IPS-20b (cell line): Measurements from ENCODE around the gene EPB41L2.
"Not testable (repeated sequence)": the region's sequence is repeated elsewhere in the genome, so short reads cannot be mapped to it uniquely, and the experiment has no call there.

ENCODE experiments used
- H3K27ac ChIP-seq: one replicate; pipeline ENCODE4 v1.5.1; 2013; ENCODE audit warnings: low read length
- H3K27me3 ChIP-seq: 2 replicates; pipeline ENCODE4 v1.6.1; 2013; ENCODE audit warnings: mild to moderate bottlenecking, low read length, inconsistent platforms; ENCODE audit not compliant: insufficient read depth
- H3K36me3 ChIP-seq: 2 replicates; pipeline ENCODE4 v1.6.1; 2013; ENCODE audit warnings: low read depth, mild to moderate bottlenecking, inconsistent platforms, low read length, moderate library complexity; ENCODE audit not compliant: insufficient read depth
- H3K4me1 ChIP-seq: 2 replicates; pipeline ENCODE4 v1.6.1; 2013; ENCODE audit warnings: mild to moderate bottlenecking, control low read depth, inconsistent platforms, low read length, moderate library complexity; ENCODE audit not compliant: insufficient read depth
- H3K4me3 ChIP-seq: 2 replicates; pipeline ENCODE4 v1.5.1; 2013; ENCODE audit warnings: mild to moderate bottlenecking, low read length, inconsistent platforms
- H3K9ac ChIP-seq: 2 replicates; pipeline ENCODE4 v1.6.1; 2013; ENCODE audit warnings: low read depth, mild to moderate bottlenecking, inconsistent platforms, low read length, moderate library complexity
- H3K9me3 ChIP-seq: 2 replicates; pipeline ENCODE4 v1.6.1; 2013; ENCODE audit warnings: mild to moderate bottlenecking, low read depth, low read length, inconsistent platforms; ENCODE audit not compliant: insufficient read depth

EPB41L2 gene

GRCh38 chr6:130932438-130932837, 130.6 kb downstream of the EPB41L2 start:
- Histone ChIP-seq H3K9ac (no peak overlapping the region), H3K27me3 (no peaks in the 10 kb centered on the region), H3K27ac (no peak overlapping the region), H3K9me3 (no peaks in the 10 kb centered on the region), H3K4me1 (peaks cover 15% of the 10 kb centered on the region; the same call in 1 of the 2 replicates), H3K36me3 (no peaks in the 10 kb centered on the region), H3K4me3 (no peak overlapping the region)

GRCh38 chr6:130931683-130932082, 131.4 kb downstream of the EPB41L2 start:
- H3K27ac ChIP-seq = no peak overlapping the region
- H3K27me3 ChIP-seq = no peaks in the 10 kb centered on the region
- H3K36me3 ChIP-seq = no peaks in the 10 kb centered on the region
- H3K9me3 ChIP-seq = no peaks in the 10 kb centered on the region
- H3K4me3 ChIP-seq = no peak overlapping the region
- peaks cover 11% of the 10 kb centered on the region; the same call in 1 of the 2 replicates for H3K4me1 ChIP-seq
- no peak overlapping the region for H3K9ac ChIP-seq

DNA sequence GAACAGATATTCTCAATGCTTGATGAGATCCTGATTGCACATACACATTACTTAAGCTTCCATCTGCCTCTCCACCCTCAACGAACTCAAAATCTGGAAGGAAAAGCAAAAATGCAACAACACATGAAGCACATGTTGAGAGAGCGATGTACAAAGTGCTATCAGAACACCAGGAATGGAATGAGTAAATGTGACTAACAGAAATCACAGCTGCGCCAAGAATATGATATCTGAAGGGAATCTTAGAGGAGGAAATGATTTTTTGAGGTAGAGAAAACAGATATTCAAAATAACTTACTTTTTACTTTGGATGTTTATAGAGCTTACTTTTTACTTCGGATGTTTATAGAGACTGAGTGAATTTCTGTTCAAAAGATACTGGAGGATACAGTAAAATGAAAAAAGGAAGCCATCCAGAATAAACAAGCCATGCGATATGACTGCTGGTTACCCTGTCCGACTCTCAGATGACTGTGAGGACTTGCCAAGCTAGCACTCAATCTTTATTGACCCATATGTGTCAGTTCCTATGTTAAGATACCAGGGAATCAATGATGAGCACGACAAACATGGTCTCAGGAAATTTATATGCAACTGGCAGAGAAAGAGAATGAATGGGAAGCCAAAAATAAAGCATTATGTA, 133.9 kb downstream of the EPB41L2 start:
- Histone ChIP-seq H3K27ac (no peak overlapping the region), H3K36me3 (no peaks in the 10 kb centered on the region), H3K9ac (no peak overlapping the region)

DNA sequence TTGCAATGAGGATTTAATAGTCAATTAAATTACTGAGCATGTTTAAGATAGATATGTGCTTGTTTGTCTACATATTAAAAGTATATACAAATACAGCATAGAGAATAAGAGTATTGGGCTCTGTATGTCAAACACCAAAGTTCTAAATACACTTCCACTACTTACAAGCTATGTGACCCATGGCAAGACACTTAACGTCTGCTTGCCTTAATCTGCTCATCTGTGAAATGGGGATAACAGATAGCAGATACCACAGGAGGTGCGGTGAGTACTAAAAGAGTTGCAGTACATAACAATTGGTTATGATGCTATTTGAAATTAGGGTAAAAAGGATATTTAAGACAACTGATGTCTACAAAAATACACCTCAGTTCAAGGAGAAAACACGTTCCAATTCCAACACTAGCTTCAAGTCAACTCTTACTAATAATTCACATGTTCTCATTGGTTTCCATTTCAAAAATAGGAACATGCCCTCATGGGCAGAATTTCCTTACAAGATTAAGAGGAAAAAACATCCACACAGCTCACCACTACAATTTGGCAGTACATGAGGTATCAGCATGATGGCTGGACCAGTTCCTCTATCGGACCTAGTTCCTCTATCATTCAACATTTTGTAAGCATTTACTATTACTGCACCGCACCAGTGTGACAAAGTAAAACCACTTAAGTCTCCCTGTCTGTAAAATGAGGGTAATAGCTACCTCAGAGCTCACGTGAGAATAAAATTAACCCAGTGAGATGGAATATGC, 134.7 kb downstream of the EPB41L2 start:
- H3K4me1 ChIP-seq = peaks cover 5% of the 10 kb centered on the region; the same call in 1 of the 2 replicates
- H3K27ac ChIP-seq = no peak overlapping the region

More for the DNA sequence above, 133.9 kb downstream of the EPB41L2 start:
- H3K4me3 ChIP-seq = no peak overlapping the region
- no peaks in the 10 kb centered on the region for H3K27me3 ChIP-seq
- H3K9me3 ChIP-seq = no peaks in the 10 kb centered on the region
- H3K4me1 ChIP-seq = peaks cover 11% of the 10 kb centered on the region; the same call in 1 of the 2 replicates

DNA sequence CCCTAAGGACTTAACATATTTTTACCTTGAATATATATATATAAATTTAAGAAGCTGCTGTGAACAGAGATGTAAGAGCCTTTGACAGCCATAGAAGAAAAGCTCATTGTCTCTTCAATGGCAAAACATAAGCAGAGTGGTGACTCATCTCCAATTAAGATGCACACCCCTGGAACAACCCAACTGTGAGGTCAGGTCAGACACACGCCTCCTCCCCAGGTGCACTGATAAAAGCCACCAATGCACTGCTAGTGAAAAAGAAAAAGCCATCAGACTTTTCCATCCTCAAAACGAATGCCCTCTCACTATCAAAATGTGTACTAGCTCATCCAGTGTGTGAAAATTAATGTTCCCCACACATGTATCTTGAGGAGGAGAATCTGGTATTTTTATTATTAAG, 135.7 kb downstream of the EPB41L2 start:
- H3K4me1 ChIP-seq = peaks cover 7% of the 10 kb centered on the region; the same call in 1 of the 2 replicates
- no peak overlapping the region for H3K9ac ChIP-seq
- H3K9me3 ChIP-seq = no peaks in the 10 kb centered on the region
- no peak overlapping the region for H3K4me3 ChIP-seq
- no peaks in the 10 kb centered on the region for H3K36me3 ChIP-seq
- H3K27ac ChIP-seq = no peak overlapping the region
- no peaks in the 10 kb centered on the region for H3K27me3 ChIP-seq

More for the DNA sequence above, 134.7 kb downstream of the EPB41L2 start:
- Histone ChIP-seq H3K4me3 (no peak overlapping the region), H3K27me3 (no peaks in the 10 kb centered on the region), H3K9me3 (no peaks in the 10 kb centered on the region), H3K36me3 (no peaks in the 10 kb centered on the region), H3K9ac (no peak overlapping the region)

DNA sequence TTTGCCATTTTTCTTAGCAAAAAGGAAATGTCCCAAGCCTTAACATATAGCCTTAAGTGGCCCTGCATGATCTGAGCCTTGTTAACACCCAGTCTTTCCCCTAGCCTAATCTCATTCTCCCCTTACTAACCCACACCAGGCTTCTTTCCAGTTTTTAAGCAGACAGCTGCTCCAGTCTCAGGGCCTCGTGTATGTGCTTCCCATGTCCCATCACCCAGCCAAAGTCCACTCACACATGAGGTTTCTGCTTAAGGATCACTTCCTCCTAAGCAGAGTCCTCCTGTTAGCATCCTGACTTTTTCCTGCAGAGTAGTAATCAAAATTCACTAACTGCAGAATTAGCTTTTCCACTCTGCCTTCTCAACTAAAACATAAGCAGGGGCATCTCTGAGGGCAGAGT, 139.7 kb downstream of the EPB41L2 start:
- Histone ChIP-seq H3K4me3 (no peak overlapping the region), H3K4me1 (0 out of 2 replicates have a peak, but pooled peaks cover 2% of the 10 kb centered on the region), H3K27me3 (no peaks in the 10 kb centered on the region), H3K36me3 (no peaks in the 10 kb centered on the region), H3K27ac (no peak overlapping the region), H3K9me3 (no peaks in the 10 kb centered on the region), H3K9ac (no peak overlapping the region)

DNA sequence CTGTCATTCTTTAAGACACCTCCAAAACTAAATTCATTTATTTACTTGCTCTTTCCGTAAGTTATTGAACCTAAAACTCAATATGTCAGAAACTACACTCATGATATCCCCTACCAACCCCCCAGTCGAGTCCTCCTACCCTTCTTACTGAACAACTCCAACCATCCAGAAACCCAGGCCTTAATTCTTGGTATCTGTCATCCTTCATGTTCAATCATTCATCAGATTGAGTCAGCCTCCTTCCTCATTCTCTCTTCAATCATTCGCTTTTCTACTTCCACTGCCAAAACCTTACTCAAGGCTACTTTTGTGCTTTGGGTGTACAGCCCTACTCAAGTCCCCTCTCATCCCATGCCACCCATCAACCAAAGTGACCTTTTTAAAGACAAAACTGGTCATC, 140.1 kb downstream of the EPB41L2 start:
- H3K9ac ChIP-seq = no peak overlapping the region
- H3K4me3 ChIP-seq = no peak overlapping the region
- H3K27me3 ChIP-seq = no peaks in the 10 kb centered on the region
- H3K4me1 ChIP-seq = 0 out of 2 replicates have a peak, but pooled peaks cover 2% of the 10 kb centered on the region
- no peak overlapping the region for H3K27ac ChIP-seq
- no peaks in the 10 kb centered on the region for H3K9me3 ChIP-seq
- no peaks in the 10 kb centered on the region for H3K36me3 ChIP-seq

DNA sequence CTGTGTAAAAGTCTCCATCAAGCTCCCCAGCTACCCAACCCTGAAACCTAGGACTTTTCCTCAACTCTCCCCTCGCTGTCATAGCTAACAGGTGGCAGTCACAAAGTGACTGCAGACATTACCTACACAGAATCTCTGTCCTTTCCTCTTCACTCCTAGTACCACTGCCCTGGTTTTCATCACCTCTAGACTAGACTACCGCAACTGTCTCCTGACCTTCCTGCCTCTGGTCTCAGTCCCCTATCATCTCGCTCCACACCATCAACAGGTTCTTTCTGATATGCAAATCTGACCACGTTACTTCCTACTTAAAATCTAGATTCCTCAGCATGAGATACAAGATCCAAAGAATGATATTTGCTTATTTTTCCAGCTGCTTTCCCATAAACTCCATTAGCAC, 142.1 kb downstream of the EPB41L2 start:
- Histone ChIP-seq H3K4me3 (no peak overlapping the region), H3K9ac (no peak overlapping the region), H3K27ac (no peak overlapping the region), H3K27me3 (no peaks in the 10 kb centered on the region), H3K4me1 (0 out of 2 replicates have a peak, but pooled peaks cover 2% of the 10 kb centered on the region), H3K9me3 (no peaks in the 10 kb centered on the region), H3K36me3 (no peaks in the 10 kb centered on the region)

DNA sequence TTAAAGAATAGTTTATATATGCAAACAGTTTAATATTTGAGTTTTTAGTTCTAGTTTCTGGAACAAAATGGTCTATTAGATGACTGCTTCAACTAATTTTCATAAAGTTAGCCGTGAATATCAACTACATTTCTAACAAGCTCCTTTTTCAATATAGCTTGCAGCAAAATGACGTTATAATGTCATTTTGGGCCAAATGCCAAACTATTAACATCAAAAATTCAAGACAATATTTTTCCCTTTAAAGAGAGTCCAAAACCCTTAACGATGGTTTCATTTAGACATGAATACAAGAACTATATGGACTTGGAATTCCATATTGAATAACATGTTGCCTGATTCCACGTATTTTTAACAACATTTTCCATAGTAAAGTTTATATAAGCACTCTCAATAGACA, 144.9 kb downstream of the EPB41L2 start:
- Histone ChIP-seq H3K27me3 (no peaks in the 10 kb centered on the region), H3K27ac (no peak overlapping the region), H3K9ac (no peak overlapping the region), H3K9me3 (no peaks in the 10 kb centered on the region), H3K4me1 (0 out of 2 replicates have a peak, but pooled peaks cover 2% of the 10 kb centered on the region), H3K36me3 (no peaks in the 10 kb centered on the region), H3K4me3 (no peak overlapping the region)

DNA sequence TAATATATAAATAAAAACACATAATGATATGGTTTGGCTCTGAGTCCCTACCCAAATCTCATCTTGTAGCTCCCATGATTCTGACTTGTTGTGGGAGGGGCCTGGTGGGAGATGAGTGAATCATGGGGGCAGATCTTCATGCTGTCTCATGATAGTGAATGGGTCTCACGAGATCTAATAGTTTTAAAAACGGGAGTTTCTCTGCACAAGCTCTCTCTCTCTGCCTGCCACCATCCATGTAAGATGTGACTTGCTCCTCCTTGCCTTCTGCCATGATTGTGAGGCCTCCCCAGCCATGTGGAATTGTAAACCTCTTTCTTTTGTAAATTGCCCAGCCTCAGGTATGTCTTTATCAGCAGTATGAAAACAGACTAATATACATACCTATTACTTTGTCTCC, 147.4 kb downstream of the EPB41L2 start:
- not testable (repeated sequence) for H3K27ac ChIP-seq, H3K36me3 ChIP-seq, H3K9ac ChIP-seq, H3K4me3 ChIP-seq, H3K27me3 ChIP-seq, H3K4me1 ChIP-seq, H3K9me3 ChIP-seq

- H3K9me3 ChIP-seq = no peaks in the 10 kb centered on the region
- H3K27ac ChIP-seq = no peak overlapping the region
- H3K27me3 ChIP-seq = no peaks in the 10 kb centered on the region
- no peaks in the 10 kb centered on the region for H3K36me3 ChIP-seq
- H3K9ac ChIP-seq = no peak overlapping the region
- no peak overlapping the region; the same call in 1 of the 2 replicates for H3K4me3 ChIP-seq
- no peaks in the 10 kb centered on the region for H3K4me1 ChIP-seq
Measured at GRCh38 chr6:130913120-130913519, 149.9 kb downstream of the EPB41L2 start.

DNA sequence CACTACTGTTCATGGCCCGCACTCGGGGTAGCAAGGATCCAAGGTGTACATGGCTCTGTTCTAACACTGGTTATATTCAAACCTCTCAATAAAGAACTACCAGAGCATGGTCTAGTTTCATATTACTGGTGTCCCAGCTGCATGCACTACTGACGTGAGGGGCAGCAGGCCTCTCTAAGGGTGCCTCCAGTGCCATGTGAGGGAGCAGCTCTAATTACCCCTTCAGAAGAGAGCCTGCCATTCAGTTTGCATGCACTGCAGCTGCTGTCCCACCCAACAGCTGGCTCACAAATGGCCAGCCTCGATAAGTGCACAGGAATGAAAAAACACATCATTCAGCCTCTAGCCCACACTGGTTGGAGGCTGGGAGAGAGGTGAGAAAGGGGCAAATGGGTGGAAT, 150.6 kb downstream of the EPB41L2 start:
- H3K36me3 ChIP-seq = no peaks in the 10 kb centered on the region
- no peak overlapping the region for H3K27ac ChIP-seq
- no peak overlapping the region for H3K4me3 ChIP-seq
- no peaks in the 10 kb centered on the region for H3K9me3 ChIP-seq
- H3K9ac ChIP-seq = no peak overlapping the region
- H3K27me3 ChIP-seq = no peaks in the 10 kb centered on the region
- no peaks in the 10 kb centered on the region for H3K4me1 ChIP-seq
